GM21515 (cell line): ENCODE data around the gene TRAPPC1.

Experiments
- ATAC-seq: cut with Tn5 transposase; IDR thresholded peaks from one replicate; pipeline ENCODE4 v1.9.1; 2021; ENCODE audit not compliant: unreplicated experiment

TRAPPC1 gene

GRCh38 chr17:7903154-7904103 is 28.3 kb downstream of the TRAPPC1 start:
- ATAC-seq: no peak

GRCh38 chr17:7897773-7898172 is 34.0 kb downstream of the TRAPPC1 start:
- no peak for ATAC-seq

DNA sequence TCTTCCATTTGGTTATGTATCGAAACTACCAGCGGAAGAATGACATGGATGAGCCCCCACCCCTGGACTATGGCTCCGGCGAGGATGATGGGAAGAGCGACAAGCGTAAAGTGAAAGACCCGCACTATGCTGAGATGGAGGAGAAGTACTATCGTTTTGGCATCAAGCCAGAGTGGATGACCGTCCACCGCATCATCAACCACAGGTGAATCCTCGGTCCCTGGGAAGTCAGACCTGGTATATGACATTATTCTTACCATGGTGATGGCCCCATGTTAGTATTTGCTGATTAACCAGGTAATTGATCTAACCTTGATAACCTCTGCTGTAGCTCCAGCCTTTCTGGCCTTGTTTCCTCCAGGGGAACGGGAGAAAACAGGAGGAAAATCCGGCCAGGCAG is 34.7 kb downstream of the TRAPPC1 start:
- ATAC-seq: no peak

- ATAC-seq: no peak
These were observed 36.9 kb downstream of the TRAPPC1 start for GRCh38 chr17:7894866-7895265.

- no peak for ATAC-seq
These were observed 37.5 kb downstream of the TRAPPC1 start for GRCh38 chr17:7894226-7894625.

DNA sequence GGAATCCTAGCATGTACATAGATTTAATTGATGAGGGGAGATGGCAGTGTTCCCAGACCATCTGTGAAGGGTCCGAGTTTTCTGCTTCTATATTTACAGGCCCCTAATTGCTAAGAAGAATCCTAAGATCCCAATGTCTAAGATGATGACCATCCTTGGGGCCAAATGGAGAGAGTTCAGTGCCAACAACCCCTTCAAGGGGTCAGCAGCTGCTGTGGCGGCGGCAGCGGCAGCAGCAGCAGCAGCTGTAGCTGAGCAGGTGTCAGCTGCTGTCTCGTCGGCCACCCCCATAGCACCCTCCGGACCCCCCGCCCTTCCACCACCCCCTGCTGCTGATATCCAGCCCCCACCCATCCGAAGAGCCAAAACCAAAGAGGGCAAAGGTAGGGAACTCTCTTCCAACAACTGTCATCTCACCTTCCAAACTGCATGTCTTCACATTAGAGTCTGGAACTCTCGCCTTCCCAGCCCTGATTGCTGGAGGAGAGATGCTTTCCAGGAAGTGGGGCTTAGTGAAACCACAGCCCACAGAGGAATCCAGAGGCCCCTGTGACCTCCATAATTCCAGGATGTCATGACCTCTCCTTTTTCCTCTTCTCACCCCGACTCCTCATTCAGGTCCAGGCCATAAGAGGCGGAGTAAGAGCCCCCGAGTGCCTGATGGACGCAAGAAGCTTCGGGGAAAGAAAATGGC is 38.4 kb downstream of the TRAPPC1 start:
- no peak for ATAC-seq

- no peak for ATAC-seq
These were observed 42.4 kb downstream of the TRAPPC1 start for GRCh38 chr17:7889166-7889955.

GRCh38 chr17:7888184-7888920 is 43.4 kb downstream of the TRAPPC1 start, which contains the start of gene CHD3:
TSS of gene CHD3 (plus strand) at chr17:7888789. CDS start at chr17:7889001, 212 bp downstream.
- ATAC-seq: no peak

DNA sequence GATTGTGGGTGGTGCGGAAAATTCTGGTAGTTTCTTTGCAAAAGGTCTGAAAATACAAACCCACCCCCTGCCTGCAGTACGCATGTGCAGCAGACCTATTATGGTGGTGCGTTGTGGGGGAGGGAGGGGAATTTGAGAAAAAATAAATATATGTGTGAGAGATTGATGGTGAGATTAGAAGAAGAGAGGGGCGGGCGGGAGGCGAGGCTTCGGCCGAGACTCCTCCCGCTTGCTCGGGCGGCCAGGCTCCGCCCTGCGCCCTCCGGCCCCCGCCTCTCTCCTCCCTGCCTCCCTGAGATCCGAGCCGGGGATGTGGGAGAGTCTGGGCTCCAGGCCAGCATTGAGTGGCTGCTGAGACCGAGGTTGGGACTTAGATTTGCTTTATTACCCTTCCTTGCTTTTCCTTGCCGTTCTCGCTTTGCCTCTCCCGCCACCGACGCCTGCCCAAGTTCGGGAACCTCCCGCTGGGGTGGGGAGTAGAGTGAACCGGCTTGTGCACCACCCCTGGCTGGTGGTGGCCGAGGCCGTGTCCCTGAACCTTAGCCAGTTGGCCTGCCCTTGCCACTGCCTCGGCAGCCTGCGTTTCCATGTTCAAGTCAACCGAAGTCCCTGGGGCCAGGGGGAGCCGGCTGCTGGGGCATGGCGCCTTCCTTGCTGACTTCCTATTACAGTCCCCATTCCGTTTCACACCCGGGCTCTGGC is 44.1 kb downstream of the TRAPPC1 start:
- no peak for ATAC-seq

DNA sequence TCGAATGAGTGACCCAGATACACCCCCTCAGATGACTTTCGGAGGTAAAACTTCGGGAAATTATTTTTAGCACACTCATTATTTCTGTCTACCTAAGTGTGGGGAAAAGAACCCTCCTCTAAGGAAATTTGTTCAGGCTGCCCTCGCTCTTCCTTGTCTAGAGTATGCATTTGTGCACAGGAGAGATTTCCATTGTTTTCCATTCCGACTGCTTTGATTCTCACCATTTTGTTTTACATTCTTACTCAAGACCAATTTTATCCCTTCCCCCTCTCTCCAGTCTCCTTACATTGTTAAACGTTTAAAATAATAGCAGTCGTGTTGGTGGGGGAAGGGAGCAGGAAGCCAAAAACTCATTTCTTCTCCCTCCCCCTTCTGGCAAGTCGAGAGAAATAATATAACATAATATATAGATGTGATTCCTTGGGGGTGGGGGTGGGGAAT is 44.7 kb downstream of the TRAPPC1 start:
- ATAC-seq: no peak

GRCh38 chr17:7886227-7887037 is 45.3 kb downstream of the TRAPPC1 start:
- ATAC-seq: no peak

DNA sequence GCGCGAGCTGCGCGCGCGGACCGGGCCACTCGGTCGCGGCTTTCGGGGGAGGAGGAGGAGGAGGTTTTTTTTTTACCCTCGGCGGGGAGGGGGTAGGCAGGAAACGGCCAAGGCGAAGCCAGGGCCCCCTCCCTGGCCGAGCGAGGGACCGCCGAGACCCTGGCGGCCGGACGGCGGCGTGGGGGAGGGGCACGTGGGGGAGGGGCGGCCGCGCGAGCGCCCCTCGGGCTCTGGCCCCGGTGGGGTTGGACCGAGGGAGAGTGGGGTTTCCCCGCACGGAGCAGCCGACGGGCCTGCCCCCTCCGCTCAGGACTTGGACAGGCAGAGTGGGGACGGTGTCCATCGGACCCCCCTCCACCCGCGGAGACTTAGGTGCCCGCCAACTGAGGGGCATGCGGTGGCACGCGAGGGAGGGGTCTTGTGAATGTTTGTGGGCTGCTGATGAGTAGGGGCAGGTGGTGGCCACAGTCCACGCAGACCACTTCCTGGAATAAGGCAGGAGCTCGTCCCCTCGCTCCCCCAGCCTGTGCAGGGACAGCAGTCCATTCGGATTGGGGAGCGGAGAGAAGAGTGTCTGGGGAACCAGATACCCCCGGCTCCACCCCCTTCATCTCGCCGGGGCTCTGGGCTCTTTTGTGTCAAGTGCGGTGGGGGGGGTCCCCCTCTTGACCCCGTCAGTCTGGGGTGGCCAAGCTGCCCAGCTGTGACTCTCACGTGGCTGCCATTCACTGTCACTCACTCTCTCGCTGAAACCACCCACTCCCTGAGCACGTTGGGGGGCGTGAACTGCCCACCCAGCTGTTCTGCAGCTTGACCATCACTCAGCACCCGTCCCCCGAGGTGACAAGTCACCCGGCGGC is 46.1 kb downstream of the TRAPPC1 start:
- ATAC-seq: no peak

- ATAC-seq: no peak
These were observed 47.0 kb downstream of the TRAPPC1 start for GRCh38 chr17:7884581-7885366.

DNA sequence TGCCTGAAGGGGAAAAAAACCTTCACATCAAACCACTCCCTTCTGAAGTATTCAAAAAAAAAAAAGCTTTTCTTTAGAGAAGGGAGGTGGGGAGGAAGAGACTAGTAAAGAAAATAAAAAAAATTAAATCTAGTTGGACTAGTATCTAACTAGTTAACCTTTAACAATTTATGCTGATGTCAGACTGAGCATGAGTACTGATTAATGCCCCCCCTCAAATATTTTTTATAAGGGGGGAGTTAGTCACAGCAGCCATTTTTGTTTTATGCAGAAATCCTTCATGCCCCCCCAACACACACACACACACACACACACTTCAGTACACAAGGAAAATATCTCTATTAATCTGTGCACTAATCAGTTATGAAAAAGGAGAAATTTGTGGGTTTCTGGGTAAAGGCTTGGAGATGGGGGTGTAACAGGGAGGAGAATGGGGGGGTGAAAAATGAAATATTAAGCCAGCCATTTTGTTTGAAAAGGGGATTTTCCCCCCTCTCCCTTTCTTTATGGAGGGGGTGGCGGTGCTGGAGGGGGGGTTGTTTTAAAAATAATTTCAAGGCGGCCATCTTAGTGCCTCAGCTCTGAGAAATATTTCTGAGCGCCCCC is 47.9 kb downstream of the TRAPPC1 start:
- no peak for ATAC-seq

DNA sequence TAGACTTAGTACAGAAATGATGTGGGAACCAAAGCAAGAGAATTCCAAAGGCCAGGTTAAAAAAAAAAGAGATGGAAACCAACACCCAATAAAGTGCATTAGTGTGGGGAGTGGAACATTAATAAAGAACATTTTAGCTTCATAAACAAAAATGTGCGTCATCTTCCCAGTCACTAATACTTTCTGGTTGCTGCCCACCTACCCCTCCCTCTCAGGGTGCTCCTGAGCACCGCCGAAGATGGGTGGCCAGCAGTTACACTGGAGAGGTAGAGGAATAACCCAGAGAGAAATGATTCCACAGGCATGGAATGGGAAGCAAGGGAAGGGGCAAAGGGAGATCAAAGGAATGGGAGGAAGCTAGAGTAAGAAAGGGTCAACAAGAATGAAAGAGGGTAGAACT is 49.1 kb downstream of the TRAPPC1 start:
- ATAC-seq: no peak

DNA sequence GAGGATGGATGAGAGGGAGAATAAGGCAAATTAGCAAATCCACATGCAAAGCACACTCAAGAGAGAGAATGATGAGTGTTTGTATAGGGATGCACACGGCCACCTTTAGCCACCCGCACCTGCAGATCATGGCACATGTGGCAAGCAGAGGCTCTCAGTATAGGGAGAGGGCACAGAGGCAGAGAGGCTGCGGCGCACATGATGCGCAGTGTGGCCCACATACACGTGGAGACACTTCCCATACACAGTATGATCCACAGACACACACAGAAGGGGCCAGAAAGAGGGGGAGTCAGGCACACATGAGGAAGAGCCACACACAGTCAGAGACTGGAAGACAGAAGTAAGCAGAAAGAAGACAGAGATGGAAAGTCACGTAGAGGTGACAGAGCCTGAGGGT is 49.7 kb downstream of the TRAPPC1 start:
- no peak for ATAC-seq
